Anterior cingulate cortex (tissue), 58 donors: ENCODE measurements around the gene ANG.
A peak's percentile ranks its signal among the peaks of the same experiment; 100 is the strongest.

Source experiments
- DNase-seq, 58 donors: peaks; one replicate each; lab custom pipeline; 2025; lab: John Stamatoyannopoulos, UW

ANG gene

GRCh38 chr14:20671597-20672283 lies 16.8 kb upstream of the ANG start:
- DNase-seq, result no peak

DNA sequence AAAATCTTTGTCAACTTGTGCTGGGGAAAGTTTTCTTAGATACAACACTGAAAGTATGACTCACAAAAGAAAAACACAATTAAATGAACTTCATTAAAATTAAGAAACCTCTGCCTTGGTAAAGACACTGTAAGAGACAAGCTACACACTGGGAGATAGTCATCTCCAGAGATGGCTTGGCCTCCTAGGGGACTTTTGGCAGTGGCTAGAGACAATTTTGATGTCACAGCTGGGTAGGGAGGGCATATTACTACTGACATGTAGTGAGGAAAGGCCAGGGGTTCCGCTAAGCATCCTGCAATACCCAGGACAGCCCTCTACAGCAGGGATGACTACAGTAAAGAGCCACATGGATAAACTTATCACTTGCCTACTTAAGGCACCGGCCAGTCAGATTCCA lies 12.9 kb upstream of the ANG start:
- no peak for DNase-seq

- no peak for DNase-seq
These were observed 12.5 kb upstream of the ANG start for GRCh38 chr14:20676072-20676471.

- peak in 21 of 58 donors; percentile 1 to 55 (median 12) for DNase-seq
These were observed 8.7 kb upstream of the ANG start for GRCh38 chr14:20679907-20680306.

DNA sequence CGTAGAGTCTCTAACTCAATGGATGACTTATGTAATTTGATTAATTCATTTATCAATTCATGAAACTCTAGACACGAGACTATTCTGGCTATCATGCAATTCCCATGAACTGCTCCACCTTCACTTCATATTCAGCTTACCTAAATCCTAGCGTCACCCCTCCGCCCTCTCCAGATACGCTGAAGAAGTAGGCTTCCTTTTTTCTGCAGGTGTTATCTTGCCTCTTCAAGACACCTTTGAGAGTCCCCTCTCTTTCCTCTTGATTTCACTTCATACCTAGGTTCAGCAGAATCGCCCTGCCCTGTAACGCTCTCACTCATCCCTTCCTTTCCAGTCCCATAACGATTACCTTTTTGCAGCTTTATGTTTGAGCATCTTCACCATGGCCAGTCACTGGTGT lies 8.2 kb upstream of the ANG start:
- no peak for DNase-seq

DNA sequence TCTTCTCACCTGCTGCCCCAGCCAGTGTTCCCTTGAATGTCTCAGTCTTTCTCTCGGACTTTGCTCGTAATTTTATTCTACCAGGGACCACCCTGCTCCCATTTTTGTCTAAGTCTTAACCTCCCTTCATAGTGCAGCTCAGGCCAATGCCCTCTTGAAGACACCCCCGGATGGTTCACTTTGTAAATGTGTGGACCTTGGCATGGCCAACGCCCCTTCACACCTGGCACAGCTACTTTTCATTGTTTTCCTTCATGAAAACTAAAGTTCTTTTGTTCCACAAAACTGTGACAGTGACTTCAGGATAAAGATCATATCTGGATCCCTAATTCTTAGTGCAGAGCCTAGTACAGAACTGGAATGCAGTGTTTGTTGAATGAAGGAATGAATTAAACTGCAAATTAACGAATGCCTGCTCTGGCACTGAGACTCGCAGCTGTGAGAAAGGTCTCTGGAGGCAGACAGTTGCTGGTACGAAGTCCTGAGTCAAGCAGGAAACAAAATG lies 7.7 kb upstream of the ANG start:
- DNase-seq, result peak in 2 of 58 donors; percentile 14 to 30

DNA sequence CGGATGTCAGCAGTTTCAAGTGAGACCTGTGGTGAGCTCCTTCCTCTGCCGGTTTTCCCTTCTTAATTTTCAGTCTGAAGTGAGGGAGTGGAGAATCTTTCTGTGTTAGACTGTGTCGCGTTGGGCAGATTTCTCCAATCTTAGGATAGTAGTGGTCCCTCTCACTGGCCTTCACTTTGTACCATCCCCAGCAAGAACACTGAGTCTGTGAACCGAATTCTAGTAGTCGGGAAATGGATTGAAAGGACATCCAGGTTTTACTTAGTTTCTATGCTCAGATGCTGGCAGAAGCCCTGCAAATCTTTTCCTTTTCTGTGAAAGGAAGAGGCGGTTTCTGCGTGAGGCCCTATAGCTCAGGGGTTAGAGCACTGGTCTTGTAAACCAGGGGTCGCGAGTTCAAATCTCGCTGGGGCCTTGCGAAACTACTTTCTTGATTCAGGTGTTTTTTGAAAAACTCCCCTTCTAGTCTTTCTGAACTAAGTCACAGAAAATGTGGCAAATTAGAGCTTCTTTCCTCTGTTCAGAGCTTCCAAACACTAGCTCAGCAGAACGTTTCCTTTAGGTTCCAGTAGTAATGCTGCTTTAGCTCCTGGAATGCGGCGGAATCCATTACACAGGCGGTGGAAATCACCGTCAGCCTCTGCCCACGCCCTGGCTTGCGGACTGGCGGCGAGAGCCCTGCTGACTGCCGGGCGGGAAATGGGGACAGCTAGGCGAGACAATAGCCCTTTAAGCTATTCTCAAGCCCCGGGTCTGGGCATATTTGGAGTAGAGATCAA lies 7.0 kb upstream of the ANG start:
- peak in 56 of 58 donors; percentile 14 to 91 (median 70) for DNase-seq

GRCh38 chr14:20682127-20682434 lies 6.5 kb upstream of the ANG start:
- DNase-seq, result peak in 3 of 58 donors; percentile 71 to 85 (median 73)

DNA sequence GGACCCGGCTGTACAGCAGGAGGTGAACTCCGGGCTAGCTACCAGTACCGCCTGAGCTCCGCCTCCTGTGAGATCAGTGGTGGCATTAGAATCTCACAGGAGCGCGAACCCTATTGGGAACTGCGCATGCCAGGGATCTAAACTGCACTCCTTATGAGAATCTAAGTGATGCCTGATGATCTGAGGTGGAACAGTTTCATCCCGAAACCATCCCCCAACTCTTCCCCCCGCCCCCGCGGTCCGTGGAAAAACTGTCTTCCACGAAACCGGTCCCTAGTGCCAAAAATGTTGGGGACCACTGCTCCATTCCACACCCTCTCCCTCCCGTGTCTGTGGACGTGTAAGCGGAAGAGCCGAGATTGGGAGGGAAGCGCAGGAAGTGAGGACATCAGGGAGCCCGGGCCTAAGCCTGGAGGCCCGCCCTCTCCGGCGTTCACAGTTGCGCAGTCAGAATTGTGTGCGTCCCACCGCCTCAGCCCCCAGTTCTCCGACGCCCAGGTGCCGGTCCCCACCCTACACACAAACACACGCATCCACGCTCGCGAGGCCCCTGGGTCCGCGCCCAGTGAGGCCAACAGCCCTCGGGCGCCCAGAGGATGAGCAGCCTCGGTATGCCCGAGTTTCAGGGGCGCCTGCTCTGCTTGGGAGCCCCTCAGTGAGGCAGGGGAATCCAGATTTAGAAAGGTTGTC lies 6.0 kb upstream of the ANG start:
- peak; percentile 57 to 98 (median 91) for DNase-seq

GRCh38 chr14:20683125-20683890 lies 5.3 kb upstream of the ANG start:
- peak in 55 of 58 donors; percentile 28 to 87 (median 74) for DNase-seq

DNA sequence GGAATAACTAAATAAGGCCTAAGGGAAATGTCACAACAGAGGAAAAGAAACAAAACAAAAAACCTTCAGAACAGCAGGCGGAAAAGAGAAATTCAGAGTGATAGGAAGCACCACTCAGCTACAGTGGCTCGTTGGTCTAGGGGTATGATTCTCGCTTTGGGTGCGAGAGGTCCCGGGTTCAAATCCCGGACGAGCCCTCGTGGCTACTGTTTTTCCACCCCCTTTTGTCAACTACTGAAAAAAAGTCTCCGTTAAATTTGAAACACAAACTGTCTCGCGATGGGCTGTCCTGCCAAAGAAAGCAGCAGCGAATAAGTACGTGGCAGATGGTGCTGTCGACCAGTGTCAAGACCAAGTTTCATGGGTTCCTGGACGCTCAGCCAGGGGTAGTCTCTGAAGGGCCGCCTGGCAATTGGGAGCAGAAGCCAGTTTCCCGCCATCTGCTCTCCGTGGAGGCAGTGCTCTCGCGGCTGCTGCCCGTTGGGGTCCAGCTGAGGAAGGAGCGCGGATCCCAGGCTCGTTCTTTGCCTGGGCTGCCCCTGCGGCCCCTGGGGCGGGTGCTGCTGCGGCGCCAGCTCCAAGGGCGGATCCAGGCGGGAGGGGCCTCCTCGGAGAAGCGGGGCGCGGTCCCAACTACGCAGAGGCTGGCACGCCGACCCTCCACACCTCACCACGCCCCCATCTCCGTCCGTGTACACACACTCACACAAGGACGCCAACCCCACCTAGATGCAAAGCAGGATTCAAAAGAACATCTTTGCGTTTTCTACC lies 4.5 kb upstream of the ANG start, which contains the start of gene RNASE4:
Gene RNASE4 (plus strand): TSS at position 670 of the 771 bp plus-strand sequence. CDS start 14,812 bp downstream, outside the sequence.
- peak in 56 of 58 donors; percentile 26 to 86 (median 66) for DNase-seq

- peak in 9 of 58 donors; percentile 19 to 54 (median 37) for DNase-seq
These were observed 3.7 kb upstream of the ANG start for GRCh38 chr14:20684662-20685456.

DNA sequence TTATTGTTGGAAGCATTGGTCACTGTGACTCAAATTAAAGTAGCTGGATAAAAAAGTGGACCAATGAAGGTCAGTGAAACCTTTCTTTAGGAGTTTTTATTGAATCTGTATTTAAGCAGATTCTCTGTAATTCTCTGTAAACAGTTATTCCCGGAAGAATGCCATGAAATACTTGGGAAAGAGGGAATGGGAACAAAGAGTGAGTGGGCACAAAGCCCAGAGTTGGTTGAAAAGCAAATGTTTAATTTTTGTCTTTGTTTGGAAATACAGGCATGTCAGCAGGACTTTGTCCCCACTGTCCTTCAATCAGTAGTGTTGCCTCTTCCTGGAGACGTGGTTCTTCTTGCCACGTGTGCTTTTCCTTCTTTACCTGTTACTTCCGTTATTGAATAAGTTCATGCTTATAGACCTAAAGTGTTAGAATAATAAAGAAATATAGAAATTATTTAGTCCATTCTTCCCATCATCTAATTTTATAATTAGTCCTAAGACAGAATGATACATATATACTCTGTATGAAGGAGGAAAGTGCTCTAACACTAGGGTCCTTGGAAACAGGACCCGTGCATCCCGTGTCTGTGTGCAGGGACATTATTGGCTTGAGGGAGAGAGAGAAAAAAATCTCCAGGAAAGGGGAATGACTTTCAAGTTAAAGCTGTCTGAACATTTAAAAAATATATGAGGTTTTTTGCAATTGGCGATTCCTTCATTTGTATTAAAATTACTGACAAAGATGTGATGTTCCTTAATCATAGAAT lies 2.0 kb upstream of the ANG start:
- DNase-seq, result no peak

DNA sequence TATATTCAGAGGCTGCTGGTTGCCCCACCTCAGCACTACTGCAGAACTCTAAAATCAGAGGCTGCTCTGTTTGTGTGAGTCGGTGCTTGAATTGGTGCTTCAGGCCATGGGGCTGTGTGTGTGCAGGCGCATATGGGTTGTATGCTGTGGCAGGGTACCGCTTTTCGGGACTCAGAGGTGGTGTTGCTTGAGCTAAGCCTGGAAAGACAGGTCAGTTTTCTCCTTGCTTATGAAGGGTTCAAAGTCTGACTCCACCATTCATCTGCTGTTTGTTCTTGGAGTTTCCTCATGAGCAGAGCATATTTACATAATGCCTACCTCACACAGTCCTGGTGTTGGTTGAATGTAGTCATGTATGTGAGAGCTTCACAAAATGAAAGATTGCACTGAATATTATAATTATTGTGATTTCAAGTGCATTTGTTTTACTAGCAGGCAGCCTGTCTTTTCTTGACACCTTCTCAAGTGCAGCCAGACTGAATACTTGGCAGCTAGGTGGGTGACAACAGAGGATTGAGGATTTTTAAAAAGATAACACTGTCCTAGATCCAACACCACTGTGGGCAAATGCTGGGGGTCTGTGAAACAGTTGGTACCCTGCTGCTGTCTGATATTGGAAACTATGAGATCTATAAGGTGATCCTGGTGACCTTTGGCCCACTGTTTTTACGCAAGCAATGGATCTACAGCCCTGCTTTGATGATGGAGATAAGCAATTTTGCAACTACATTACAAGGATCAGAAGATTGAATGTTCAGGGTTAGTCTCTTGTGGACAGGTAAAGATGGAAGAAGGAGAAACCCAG lies 1.0 kb upstream of the ANG start:
- no peak for DNase-seq

GRCh38 chr14:20690848-20691640 lies 2.5 kb downstream of the ANG start:
- peak in 36 of 58 donors; percentile 2 to 82 (median 24) for DNase-seq

- DNase-seq, result no peak
These were observed 3.7 kb downstream of the ANG start for GRCh38 chr14:20692116-20692751.
